H9 (cell line): ENCODE measurements around the gene STAP2. TPM values are rescaled to one million over a fixed set of nuclear protein-coding genes. Genes with fewer than 3 reads are reported as not detected.

ENCODE experiments used
- DNase-seq: peaks from one replicate; pipeline ENCODE4 v3.0.0-alpha.2; 2017
- H2AFZ ChIP-seq: one replicate; pipeline ENCODE4 v1.6.1; 2013; ENCODE audit warnings: mild to moderate bottlenecking, low read length, control low read depth, moderate library complexity
- H2AK5ac ChIP-seq: 2 replicates; pipeline ENCODE4 v1.6.1; 2013; ENCODE audit warnings: low read length, control low read depth, mixed read lengths; ENCODE audit not compliant: insufficient read length
- H2BK120ac ChIP-seq: one replicate; pipeline ENCODE4 v1.6.1; 2013; ENCODE audit warnings: low read depth, mild to moderate bottlenecking, low read length, control low read depth, inconsistent platforms; ENCODE audit not compliant: poor library complexity, severe bottlenecking
- H2BK12ac ChIP-seq: 2 replicates; pipeline ENCODE4 v1.6.1; 2013; ENCODE audit warnings: low read length, control low read depth, mixed read lengths, low read depth; ENCODE audit not compliant: insufficient read length
- H2BK15ac ChIP-seq: 2 replicates; pipeline ENCODE4 v1.6.1; 2013; ENCODE audit warnings: low read depth, low read length, control low read depth
- H2BK20ac ChIP-seq: one replicate; pipeline ENCODE4 v1.6.1; 2013; ENCODE audit warnings: low read depth, mild to moderate bottlenecking, low read length, control low read depth, inconsistent platforms; ENCODE audit not compliant: poor library complexity, severe bottlenecking
- H2BK5ac ChIP-seq: 2 replicates; pipeline ENCODE4 v1.6.1; 2013; ENCODE audit warnings: low read length, control low read depth, mixed read lengths; ENCODE audit not compliant: insufficient read length
- H3K14ac ChIP-seq: 2 replicates; pipeline ENCODE4 v1.6.1; 2013; ENCODE audit warnings: low read length, control low read depth; ENCODE audit not compliant: insufficient read depth
- H3K18ac ChIP-seq: 2 replicates; pipeline ENCODE4 v1.6.1; 2013; ENCODE audit warnings: low read depth, mild to moderate bottlenecking, mixed read lengths, low read length, control low read depth; ENCODE audit not compliant: insufficient read length
- H3K23ac ChIP-seq: 2 replicates; pipeline ENCODE4 v1.6.1; 2013; ENCODE audit warnings: low read length, control low read depth, mixed read lengths, low read depth; ENCODE audit not compliant: insufficient read length
- H3K23me2 ChIP-seq: 2 replicates; pipeline ENCODE4 v1.6.1; 2013; ENCODE audit warnings: low read depth, mild to moderate bottlenecking, mixed read lengths, low read length, control low read depth; ENCODE audit not compliant: insufficient read length, poor library complexity, severe bottlenecking
- H3K27ac ChIP-seq: 2 replicates; pipeline ENCODE4 v1.5.1; 2013; ENCODE audit warnings: low read length, control low read depth, mixed read lengths, low read depth; ENCODE audit not compliant: insufficient read length
- H3K27me3 ChIP-seq: 2 replicates; pipeline ENCODE4 v1.6.1; 2013; ENCODE audit warnings: low read length, control low read depth, inconsistent platforms; ENCODE audit not compliant: insufficient read depth
- H3K4ac ChIP-seq: 2 replicates; pipeline ENCODE4 v1.6.1; 2013; ENCODE audit warnings: low read depth, mild to moderate bottlenecking, control low read depth, inconsistent platforms, low read length, moderate library complexity
- H3K4me1 ChIP-seq: 2 replicates; pipeline ENCODE4 v1.6.1; 2013; ENCODE audit warnings: low read length, control low read depth, inconsistent platforms; ENCODE audit not compliant: insufficient read depth
- H3K4me2 ChIP-seq: 2 replicates; pipeline ENCODE4 v1.6.1; 2013; ENCODE audit warnings: low read length, control low read depth, mixed read lengths; ENCODE audit not compliant: insufficient read length, insufficient read depth
- H3K56ac ChIP-seq: 2 replicates; pipeline ENCODE4 v1.6.1; 2013; ENCODE audit warnings: low read depth, mild to moderate bottlenecking, mixed read lengths, low read length, control low read depth; ENCODE audit not compliant: insufficient read length
- H3K79me1 ChIP-seq: 2 replicates; pipeline ENCODE4 v1.6.1; 2013; ENCODE audit warnings: low read depth, mild to moderate bottlenecking, moderate library complexity, low read length, control low read depth, inconsistent platforms; ENCODE audit not compliant: insufficient read depth, poor library complexity, severe bottlenecking
- H3K79me2 ChIP-seq: 2 replicates; pipeline ENCODE4 v1.6.1; 2013; ENCODE audit warnings: low read length, control low read depth, inconsistent platforms; ENCODE audit not compliant: insufficient read depth
- H3K9ac ChIP-seq: 2 replicates; pipeline ENCODE4 v1.6.1; 2013; ENCODE audit warnings: low read length, control low read depth, mixed read lengths; ENCODE audit not compliant: insufficient read length; ENCODE audit errors: extremely low read depth
- H3K9me3 ChIP-seq: one replicate; pipeline ENCODE4 v1.6.1; 2013; ENCODE audit warnings: low read depth, low read length, inconsistent platforms; ENCODE audit not compliant: control insufficient read depth
- H3T11ph ChIP-seq: one replicate; pipeline ENCODE4 v1.6.1; 2013; ENCODE audit warnings: mild to moderate bottlenecking, low read length, control low read depth, inconsistent platforms
- H4K20me1 ChIP-seq: one replicate; pipeline ENCODE4 v1.6.1; 2013; ENCODE audit not compliant: control insufficient read depth, insufficient read length, insufficient read depth
- H4K5ac ChIP-seq: 2 replicates; pipeline ENCODE4 v1.6.1; 2013; ENCODE audit warnings: low read depth, mild to moderate bottlenecking, mixed read lengths, low read length, control low read depth; ENCODE audit not compliant: insufficient read length
- H4K8ac ChIP-seq: replicated peaks from 2 replicates; pipeline ENCODE4 v1.6.1; 2013; ENCODE audit warnings: low read length, control low read depth, mixed read lengths, low read depth; ENCODE audit not compliant: insufficient read length
- H4K91ac ChIP-seq: 2 replicates; pipeline ENCODE4 v1.6.1; 2013; ENCODE audit warnings: low read depth, mild to moderate bottlenecking, moderate library complexity, mixed read lengths, low read length, control low read depth; ENCODE audit not compliant: insufficient read length
- H3K27ac Mint-ChIP-seq, 3 experiments: 2 replicates in 2 of 3; 3 replicates in 1 of 3; pipeline ENCODE4 v1.8.0; 2020 to 2021; ENCODE audit warnings: mixed read lengths in 3 of 3, mild to moderate bottlenecking in 1 of 3, moderate library complexity in 1 of 3
- H3K27me3 Mint-ChIP-seq: 2 replicates; pipeline ENCODE4 v1.8.0; 2021; ENCODE audit warnings: low read depth, mild to moderate bottlenecking, moderate library complexity, mixed read lengths
- H3K36me3 Mint-ChIP-seq, 3 experiments: 2 replicates in 2 of 3; 3 replicates in 1 of 3; pipeline ENCODE4 v1.8.0; 2020 to 2021; ENCODE audit warnings: low read depth in 3 of 3, mixed read lengths in 3 of 3; ENCODE audit not compliant: insufficient read depth in 1 of 3
- H3K4me1 Mint-ChIP-seq, 2 experiments: 2 replicates each; pipeline ENCODE4 v1.8.0; 2020; ENCODE audit warnings: mixed read lengths in 2 of 2
- H3K4me3 Mint-ChIP-seq, 2 experiments: 2 replicates in 1 of 2; 3 replicates in 1 of 2; pipeline ENCODE4 v1.8.0; 2020 to 2021; ENCODE audit warnings: mild to moderate bottlenecking in 2 of 2, mixed read lengths in 2 of 2, moderate library complexity in 1 of 2
- H3K9me3 Mint-ChIP-seq, 2 experiments: 2 replicates in 1 of 2; 3 replicates in 1 of 2; pipeline ENCODE4 v1.8.0; 2020; ENCODE audit warnings: mild to moderate bottlenecking in 2 of 2, mixed read lengths in 2 of 2, moderate library complexity in 1 of 2
- WGBS: extraction: QIAGEN DNeasy Blood & Tissue Kit; methylation state at CpG from one replicate; pipeline ENCODE4 v1.1.7; 2013; ENCODE audit warnings: missing lambda C conversion rate, low lambda C conversion rate, mixed read lengths; ENCODE audit not compliant: insufficient read length; ENCODE audit errors: extremely low coverage; 5-methylcytosine and 5-hydroxymethylcytosine counted together
- total RNA-seq: library from RNA; stranded (reverse); gene quantifications from 2 replicates; pipeline ENCODE4 v1.2.1, GENCODE V29; 2021
- TF ChIP-seq, protein P1 (sequence below): fragments of 200-600 bp; sonication (generic); conservative IDR thresholded peaks from 3 replicates; pipeline ENCODE4 v1.8.0; 2021; ENCODE audit warnings: antibody characterized with exemption, mild to moderate bottlenecking

STAP2 gene
- total RNA-seq, 1 experiment from 2014 or later, result 20.2 TPM

DNA sequence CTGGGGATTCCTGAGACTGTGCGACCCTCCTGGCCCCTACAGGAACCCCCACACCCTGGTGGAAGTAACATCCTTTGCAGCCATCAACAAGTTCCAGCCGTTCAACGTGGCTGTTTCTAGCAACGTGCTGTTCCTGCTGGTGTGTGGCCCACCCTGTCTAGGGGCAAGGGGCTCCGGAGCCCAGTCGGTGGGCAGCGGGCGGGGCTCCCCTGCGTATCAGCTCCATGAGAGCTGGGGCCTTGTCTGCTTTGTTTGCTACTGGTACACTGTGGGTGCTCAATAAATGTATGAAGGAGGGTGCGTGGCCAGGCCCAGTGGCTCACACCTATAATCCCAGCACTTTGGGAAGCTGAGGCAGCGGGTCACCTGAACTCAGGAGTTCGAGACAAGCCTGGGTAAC is 15.7 kb upstream of the STAP2 start:
- no peaks in the 10 kb centered on the region for H3K4me1 ChIP-seq
- no peak overlapping the region for H2BK20ac ChIP-seq
- H3K23ac ChIP-seq, result no peak overlapping the region
- H3K27ac Mint-ChIP-seq, result no peak overlapping the region
- no peak overlapping the region for H2AFZ ChIP-seq
- H2BK12ac ChIP-seq, result no peak overlapping the region
- H3K4me2 ChIP-seq, result no peak overlapping the region
- H3K27me3 ChIP-seq, result no peaks in the 10 kb centered on the region
- H3K9ac ChIP-seq, result no peak overlapping the region
- H3K14ac ChIP-seq, result no peak overlapping the region
- no peak overlapping the region for H3K27ac ChIP-seq
- H3K23me2 ChIP-seq, result no peaks in the 10 kb centered on the region
- H4K5ac ChIP-seq, result no peak overlapping the region
- no peak overlapping the region for H3T11ph ChIP-seq
- H3K9me3 Mint-ChIP-seq, result no peaks in the 10 kb centered on the region; a peak in 1 of 5 replicates
- no peak overlapping the region for H3K4ac ChIP-seq
- H3K79me1 ChIP-seq, result no peaks in the 10 kb centered on the region
- no peaks in the 10 kb centered on the region for H4K20me1 ChIP-seq
- peaks cover 5 to 45% (median 33%) of the 10 kb centered on the region in 3 experiments; a peak in 6 of 7 replicates for H3K36me3 Mint-ChIP-seq
- H2AK5ac ChIP-seq, result no peak overlapping the region
- no peak for DNase-seq
- no peak overlapping the region for H3K4me3 Mint-ChIP-seq
- TF ChIP-seq, protein P1, sequence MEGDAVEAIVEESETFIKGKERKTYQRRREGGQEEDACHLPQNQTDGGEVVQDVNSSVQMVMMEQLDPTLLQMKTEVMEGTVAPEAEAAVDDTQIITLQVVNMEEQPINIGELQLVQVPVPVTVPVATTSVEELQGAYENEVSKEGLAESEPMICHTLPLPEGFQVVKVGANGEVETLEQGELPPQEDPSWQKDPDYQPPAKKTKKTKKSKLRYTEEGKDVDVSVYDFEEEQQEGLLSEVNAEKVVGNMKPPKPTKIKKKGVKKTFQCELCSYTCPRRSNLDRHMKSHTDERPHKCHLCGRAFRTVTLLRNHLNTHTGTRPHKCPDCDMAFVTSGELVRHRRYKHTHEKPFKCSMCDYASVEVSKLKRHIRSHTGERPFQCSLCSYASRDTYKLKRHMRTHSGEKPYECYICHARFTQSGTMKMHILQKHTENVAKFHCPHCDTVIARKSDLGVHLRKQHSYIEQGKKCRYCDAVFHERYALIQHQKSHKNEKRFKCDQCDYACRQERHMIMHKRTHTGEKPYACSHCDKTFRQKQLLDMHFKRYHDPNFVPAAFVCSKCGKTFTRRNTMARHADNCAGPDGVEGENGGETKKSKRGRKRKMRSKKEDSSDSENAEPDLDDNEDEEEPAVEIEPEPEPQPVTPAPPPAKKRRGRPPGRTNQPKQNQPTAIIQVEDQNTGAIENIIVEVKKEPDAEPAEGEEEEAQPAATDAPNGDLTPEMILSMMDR, result no peak
- H3K9me3 ChIP-seq, result no peaks in the 10 kb centered on the region
- no peak overlapping the region for H2BK15ac ChIP-seq
- no peak overlapping the region for H2BK120ac ChIP-seq
- peaks cover 2% of the 10 kb centered on the region; the same call in 1 of the 2 replicates for H3K27me3 Mint-ChIP-seq
- no peak overlapping the region for H3K56ac ChIP-seq
- WGBS, result no CpG with 5 or more reads among the region's 12 CpGs
- H3K18ac ChIP-seq, result no peak overlapping the region
- H2BK5ac ChIP-seq, result no peak overlapping the region
- peaks cover 0 to 2% of the 10 kb centered on the region in 2 experiments; a peak in 1 of 4 replicates for H3K4me1 Mint-ChIP-seq
- H4K91ac ChIP-seq, result no peak overlapping the region
- no peak overlapping the region for H4K8ac ChIP-seq
- no peaks in the 10 kb centered on the region for H3K79me2 ChIP-seq
